AG20443 (cell line): ENCODE results near the gene TBCEL.

Experiments used
- DNase-seq: peaks from one replicate; pipeline ENCODE4 v3.0.0; 2012; ENCODE audit warnings: low spot score, mixed read lengths

TBCEL gene

GRCh38 chr11:121066623-121067022 lies 42.7 kb downstream of the TBCEL start:
- DNase-seq, result no peak

GRCh38 chr11:121067026-121067425 lies 43.1 kb downstream of the TBCEL start:
- no peak for DNase-seq

- DNase-seq, result no peak
Observed at GRCh38 chr11:121067453-121067852, 43.6 kb downstream of the TBCEL start.

- no peak for DNase-seq
Observed at GRCh38 chr11:121067962-121068647, 44.2 kb downstream of the TBCEL start.

GRCh38 chr11:121068787-121069186 lies 44.9 kb downstream of the TBCEL start:
- DNase-seq, result no peak

- no peak for DNase-seq
Observed at GRCh38 chr11:121070951-121071845, 47.3 kb downstream of the TBCEL start.

- no peak for DNase-seq
Observed at GRCh38 chr11:121071846-121072450, 48.0 kb downstream of the TBCEL start.

GRCh38 chr11:121081321-121081720 lies 57.4 kb downstream of the TBCEL start:
- DNase-seq, result no peak

GRCh38 chr11:121082219-121082618 lies 58.3 kb downstream of the TBCEL start:
- DNase-seq, result no peak

- peak; percentile 27 for DNase-seq
Observed at GRCh38 chr11:121082670-121083069, 58.8 kb downstream of the TBCEL start.

- DNase-seq, result no peak
Observed at GRCh38 chr11:121086866-121087265, 63.0 kb downstream of the TBCEL start.

GRCh38 chr11:121089566-121089965 lies 65.7 kb downstream of the TBCEL start:
- DNase-seq, result no peak

GRCh38 chr11:121090145-121090721 lies 66.3 kb downstream of the TBCEL start:
- DNase-seq, result no peak

GRCh38 chr11:121091492-121092152 lies 67.7 kb downstream of the TBCEL start:
- no peak for DNase-seq

GRCh38 chr11:121095561-121095960 lies 71.7 kb downstream of the TBCEL start:
- DNase-seq, result no peak

GRCh38 chr11:121099364-121099763 lies 75.5 kb downstream of the TBCEL start:
- DNase-seq, result no peak

- no peak for DNase-seq
Observed at GRCh38 chr11:121099885-121100284, 76.0 kb downstream of the TBCEL start.

GRCh38 chr11:121100943-121101342 lies 77.0 kb downstream of the TBCEL start, which contains the start of gene TECTA:
TSS of gene TECTA (plus strand) at chr11:121101243. CDS start at chr11:121102666, 1,423 bp downstream.
- DNase-seq, result no peak

GRCh38 chr11:121104312-121104762 lies 80.4 kb downstream of the TBCEL start:
- no peak for DNase-seq

GRCh38 chr11:121105063-121105480 lies 81.2 kb downstream of the TBCEL start:
- peak; percentile 19 for DNase-seq

- no peak for DNase-seq
Observed at GRCh38 chr11:121105481-121106195, 81.7 kb downstream of the TBCEL start.
